Stimulated activated CD8-positive, alpha-beta memory T cell treated with anti-CD3 and anti-CD28 coated beads, Interleukin-12 subunit alpha, Interleukin-12 subunit beta, amount 100 ng/mL, for 24 hours (primary cell): Measurements from ENCODE around the gene RBL2.
"Not testable (repeated sequence)": the region's sequence is repeated elsewhere in the genome, so short reads cannot be mapped to it uniquely, and the experiment has no call there.

Source experiments
- DNase-seq: peaks from one replicate; pipeline ENCODE4 v3.0.0-alpha.2; 2020; ENCODE audit errors: extremely low read depth

Gene RBL2

GRCh38 chr16:53507464-53508179 is 73.4 kb downstream of the RBL2 start:
- no peak for DNase-seq

- no peak for DNase-seq
These were observed 75.8 kb downstream of the RBL2 start for GRCh38 chr16:53509906-53510703.

GRCh38 chr16:53510704-53511070 is 76.4 kb downstream of the RBL2 start:
- no peak for DNase-seq

- no peak for DNase-seq
These were observed 76.8 kb downstream of the RBL2 start for GRCh38 chr16:53511084-53511402.

GRCh38 chr16:53511403-53512280 is 77.4 kb downstream of the RBL2 start:
- no peak for DNase-seq

DNA sequence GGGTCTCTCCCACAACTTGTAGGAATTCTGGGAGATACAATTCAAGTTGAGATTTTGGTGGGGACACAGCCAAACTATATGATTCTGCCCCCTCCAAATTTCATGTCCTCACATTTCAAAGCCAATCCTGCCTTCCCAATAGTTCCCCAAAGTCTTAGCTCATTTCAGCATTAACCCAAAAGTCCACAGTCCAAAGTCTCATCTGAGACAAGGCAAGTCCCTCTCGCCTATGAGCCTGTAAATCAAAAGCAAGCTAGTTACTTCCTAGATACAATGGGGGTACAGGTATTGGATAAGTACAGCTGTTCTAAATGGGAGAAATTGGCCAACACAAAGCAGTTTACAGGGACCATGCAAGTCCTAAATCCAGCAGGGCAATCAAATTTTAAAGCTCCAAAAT is 78.5 kb downstream of the RBL2 start:
- not testable (repeated sequence) for DNase-seq

DNA sequence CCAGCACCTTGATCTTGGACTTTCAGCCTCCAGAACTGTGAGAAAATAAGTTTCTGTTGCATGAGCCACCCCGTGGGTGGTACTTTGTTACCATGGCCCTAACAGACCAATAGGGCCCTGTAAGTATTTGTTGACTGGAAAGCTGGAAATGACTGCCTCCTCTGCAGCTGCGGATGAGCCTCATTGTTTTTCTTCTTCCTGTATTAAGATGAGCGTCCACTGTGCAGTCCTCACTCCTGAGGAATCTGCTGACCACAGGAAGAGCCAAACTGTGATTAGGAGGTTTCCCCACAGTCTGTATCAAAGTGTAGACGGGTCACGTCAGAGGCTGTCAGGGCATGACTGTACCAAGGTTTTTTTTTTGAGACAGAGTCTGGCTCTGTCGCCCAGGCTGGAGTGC is 81.0 kb downstream of the RBL2 start:
- no peak for DNase-seq

DNA sequence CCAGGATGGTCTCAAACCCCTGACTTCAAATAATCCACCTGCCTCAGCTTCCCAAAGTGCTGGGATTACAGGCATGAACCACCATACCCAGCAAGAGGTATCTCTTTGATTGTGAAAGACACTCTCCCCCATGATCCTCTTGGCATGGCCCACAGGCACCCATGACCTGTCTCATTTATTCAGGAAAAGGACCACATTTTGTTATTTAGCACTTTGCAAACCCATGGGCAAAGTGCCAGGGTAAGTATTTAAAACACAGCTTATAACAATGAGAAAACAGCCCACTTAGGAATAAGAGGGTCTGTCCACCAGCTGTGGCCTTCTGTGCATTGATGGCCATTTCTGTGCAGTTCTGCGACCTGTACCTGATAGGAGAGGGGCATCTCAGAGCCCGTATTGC is 81.5 kb downstream of the RBL2 start:
- DNase-seq, result no peak

DNA sequence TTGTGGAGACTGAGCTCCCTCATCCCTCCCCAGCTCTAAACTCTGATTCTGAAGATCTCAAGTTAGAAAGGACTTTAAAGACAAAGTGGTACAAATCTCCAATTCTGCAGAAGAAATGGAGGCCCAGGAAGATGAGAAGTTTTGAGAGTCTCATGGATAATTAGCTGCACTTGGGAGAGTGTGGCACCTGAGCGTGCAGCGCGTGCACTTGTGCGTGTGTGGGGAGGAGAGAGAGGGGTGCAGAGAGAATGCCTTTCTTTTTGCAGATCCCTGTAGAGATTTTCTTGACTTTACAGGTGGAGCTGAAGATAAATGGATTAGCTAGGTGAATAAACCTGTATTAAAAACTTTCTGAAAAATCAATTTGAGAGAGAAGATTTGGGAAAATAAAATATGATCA is 83.6 kb downstream of the RBL2 start:
- DNase-seq, result no peak

DNA sequence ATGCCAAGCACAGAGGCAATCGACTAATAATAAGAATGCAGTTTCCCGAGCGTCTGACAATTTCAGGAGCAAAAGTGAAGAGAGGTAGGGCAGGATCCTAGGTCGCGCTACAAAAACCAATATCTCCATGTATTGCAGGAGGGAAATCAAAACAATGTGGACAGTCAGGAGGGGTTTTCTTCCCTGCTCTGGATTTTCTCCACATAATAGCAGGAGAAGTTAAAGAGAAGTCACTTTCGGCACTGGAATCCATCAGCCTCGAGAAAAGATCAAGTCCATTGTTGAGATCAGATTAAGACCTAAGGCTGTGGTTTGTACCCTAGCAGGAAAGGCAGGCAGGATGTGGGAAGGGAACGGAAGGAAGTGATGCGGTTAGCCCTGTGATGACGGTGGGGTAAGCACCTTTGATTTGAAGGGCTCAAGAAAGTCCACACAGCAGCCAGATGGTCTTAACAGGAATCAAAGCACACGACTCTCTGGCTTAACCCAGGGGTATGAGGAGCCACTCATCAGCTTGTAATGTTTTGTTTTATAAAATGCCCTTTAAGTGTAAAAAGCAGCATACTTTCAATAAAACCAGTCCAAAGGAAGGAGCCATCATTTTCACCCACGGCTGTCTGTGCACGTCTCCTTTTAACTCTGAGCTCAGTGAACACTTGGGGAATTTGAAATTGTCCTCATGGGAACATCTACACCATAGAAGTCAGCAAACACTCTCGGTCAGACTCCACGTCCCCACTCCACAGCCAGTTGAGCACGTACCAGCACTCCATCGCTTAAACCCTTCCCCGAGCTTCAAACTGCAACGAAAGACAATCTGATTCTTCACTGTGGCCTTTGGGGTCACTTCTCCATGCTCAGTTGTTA is 84.5 kb downstream of the RBL2 start:
- no peak for DNase-seq

GRCh38 chr16:53519417-53520091 is 85.3 kb downstream of the RBL2 start:
- no peak for DNase-seq

DNA sequence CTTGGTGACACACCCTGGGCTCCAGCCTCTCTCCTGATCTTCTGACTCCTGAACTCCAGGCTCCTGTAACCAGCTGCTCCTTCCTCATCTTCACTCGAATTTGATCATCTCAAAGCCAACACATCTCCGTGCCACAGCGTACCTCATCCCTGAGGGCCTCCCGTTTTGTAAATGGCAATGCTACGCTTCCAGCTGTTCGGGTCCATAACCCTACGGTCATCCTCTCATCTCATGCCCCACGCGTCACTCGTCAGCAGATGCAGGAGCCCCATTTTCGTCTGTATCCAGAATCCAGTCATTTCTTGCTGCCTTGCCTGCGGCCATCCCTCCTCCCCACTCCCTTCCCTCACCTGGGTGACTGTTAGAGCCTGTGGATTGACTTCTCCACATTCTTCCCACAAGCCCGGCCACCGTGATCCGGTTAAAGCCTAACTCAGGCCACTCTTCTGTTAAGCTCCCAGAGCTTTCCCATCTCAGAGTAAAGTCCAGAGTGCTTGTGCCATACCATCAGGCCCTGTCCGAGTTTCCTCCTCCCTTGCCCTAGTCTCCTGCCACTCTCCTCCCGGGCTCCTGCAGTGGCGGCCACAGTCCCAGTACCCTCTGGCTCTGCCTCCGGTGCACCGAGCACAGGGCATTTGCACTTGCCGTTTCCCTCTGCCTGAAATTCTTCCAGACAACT is 89.0 kb downstream of the RBL2 start:
- no peak for DNase-seq

- DNase-seq, result no peak
These were observed 89.8 kb downstream of the RBL2 start for GRCh38 chr16:53523971-53524548.

DNA sequence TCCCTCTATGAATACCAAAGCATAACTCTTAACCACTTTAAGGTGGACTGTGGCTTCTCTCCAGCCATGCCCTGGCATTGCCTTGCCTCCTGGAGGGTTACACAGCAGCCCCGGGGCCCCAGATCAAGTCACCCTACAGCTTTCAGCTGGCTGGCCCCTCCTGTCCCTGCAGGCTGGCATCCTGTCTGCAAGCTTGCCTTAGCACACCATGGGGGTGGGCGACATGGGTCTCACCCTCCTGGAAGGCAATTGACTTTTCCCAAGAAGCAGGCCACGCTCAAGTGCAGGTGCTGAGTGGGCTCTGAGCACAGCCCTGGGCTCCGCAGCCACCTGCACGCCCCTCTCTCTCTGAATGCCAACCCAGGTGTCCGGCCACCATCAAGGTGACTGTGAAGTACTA is 94.5 kb downstream of the RBL2 start:
- DNase-seq, result no peak

GRCh38 chr16:53529513-53529912 is 95.2 kb downstream of the RBL2 start:
- no peak for DNase-seq

DNA sequence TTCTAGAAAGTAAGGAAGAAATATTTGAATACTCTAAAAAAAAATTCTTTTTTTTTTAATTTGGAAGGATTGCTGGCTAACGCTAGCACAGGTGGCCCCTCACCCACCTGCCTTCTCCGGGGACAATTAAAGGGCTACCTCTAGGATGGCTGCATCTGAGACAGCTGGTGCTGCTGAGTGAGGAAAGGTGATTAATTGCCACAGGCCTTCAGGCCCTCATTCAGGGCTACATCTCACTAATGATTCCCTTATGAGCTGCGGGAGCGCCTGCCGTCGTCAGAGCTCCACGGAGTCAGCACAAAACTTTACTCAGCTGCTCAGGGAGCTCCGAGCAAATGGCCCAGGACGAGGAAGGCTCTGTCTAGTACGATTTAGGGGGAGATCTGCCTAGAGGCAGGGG is 95.8 kb downstream of the RBL2 start:
- DNase-seq, result no peak

DNA sequence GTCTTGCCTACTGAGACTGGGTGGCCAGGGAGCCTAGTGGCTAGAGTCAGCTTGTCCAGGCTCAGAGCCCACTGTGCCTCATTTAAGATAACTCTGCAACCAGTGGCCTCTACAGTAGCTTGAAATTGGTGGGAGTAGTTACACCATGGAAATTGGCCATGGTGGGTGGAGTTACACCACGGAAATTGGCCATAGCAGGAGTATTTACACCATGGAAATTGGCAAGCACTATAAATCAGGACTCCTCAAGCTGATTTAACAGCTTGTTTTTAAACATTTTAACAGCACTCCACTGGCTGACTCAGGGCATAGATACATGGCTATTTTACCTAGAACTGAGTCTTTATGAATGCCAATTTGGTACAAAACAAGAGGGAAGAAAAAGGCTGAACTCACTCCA is 96.5 kb downstream of the RBL2 start:
- no peak for DNase-seq

GRCh38 chr16:53534206-53534605 is 99.9 kb downstream of the RBL2 start:
- DNase-seq, result no peak

- DNase-seq, result no peak
These were observed 103.4 kb downstream of the RBL2 start for GRCh38 chr16:53537626-53538025.

- DNase-seq, result not testable (repeated sequence)
These were observed 105.1 kb downstream of the RBL2 start for GRCh38 chr16:53539346-53539745.
